DOHH2 (cell line): ENCODE measurements around the gene SELENOP.

Experiments used
- H3F3A ChIP-seq: fragments of 200-600 bp; sonication (generic), shearing (Covaris generic); 2 replicates; pipeline ENCODE4 v1.6.0; 2016; ENCODE audit warnings: antibody characterized with exemption, mild to moderate bottlenecking; ENCODE audit not compliant: control insufficient read depth, insufficient read depth
- H3K27ac ChIP-seq: fragments of 200-600 bp; sonication (generic); 2 replicates; pipeline ENCODE4 v1.5.1; 2014; ENCODE audit warnings: low read depth, mild to moderate bottlenecking, low read length, moderate library complexity
- H3K27me3 ChIP-seq: fragments of 200-600 bp; sonication (generic); 2 replicates; pipeline ENCODE4 v1.6.1; 2014; ENCODE audit warnings: mild to moderate bottlenecking, low read length, mixed read lengths; ENCODE audit not compliant: control insufficient read depth
- H3K36me3 ChIP-seq: fragments of 200-600 bp; sonication (generic); 2 replicates; pipeline ENCODE4 v1.6.1; 2014; ENCODE audit warnings: mild to moderate bottlenecking, low read length, moderate library complexity, mixed read lengths; ENCODE audit not compliant: control insufficient read depth
- H3K4me1 ChIP-seq: fragments of 200-600 bp; sonication (generic); 2 replicates; pipeline ENCODE4 v1.6.1; 2014; ENCODE audit warnings: mild to moderate bottlenecking, low read length, mixed read lengths; ENCODE audit not compliant: control insufficient read depth
- H3K4me2 ChIP-seq: fragments of 200-600 bp; sonication (generic); 2 replicates; pipeline ENCODE4 v1.6.0; 2014; ENCODE audit warnings: mild to moderate bottlenecking, low read length, moderate library complexity
- H3K4me3 ChIP-seq: fragments of 200-600 bp; sonication (generic); 2 replicates; pipeline ENCODE4 v1.5.1; 2014; ENCODE audit warnings: mild to moderate bottlenecking, low read length, mixed read lengths
- H3K79me2 ChIP-seq: fragments of 200-600 bp; sonication (generic); 2 replicates; pipeline ENCODE4 v1.6.1; 2014; ENCODE audit warnings: mild to moderate bottlenecking, low read length, mixed read lengths; ENCODE audit not compliant: control insufficient read depth
- H3K9me2 ChIP-seq: fragments of 200-600 bp; sonication (generic); replicated peaks from 2 replicates; pipeline ENCODE4 v1.6.1; 2014; ENCODE audit warnings: mild to moderate bottlenecking, low read length, mixed read lengths; ENCODE audit not compliant: control insufficient read depth
- H3K9me3 ChIP-seq: fragments of 200-600 bp; sonication (generic); 2 replicates; pipeline ENCODE4 v1.6.1; 2014; ENCODE audit warnings: antibody characterized with exemption, low read length, mixed read lengths; ENCODE audit not compliant: control insufficient read depth, insufficient read depth
- H4K20me1 ChIP-seq: fragments of 200-600 bp; sonication (generic); 2 replicates; pipeline ENCODE4 v1.6.0; 2014; ENCODE audit warnings: low read depth, mild to moderate bottlenecking, antibody characterized with exemption, low read length, moderate library complexity; ENCODE audit not compliant: control insufficient read depth, insufficient read depth
- CTCF ChIP-seq: fragments of 200-600 bp; sonication (generic); IDR thresholded peaks from one replicate; pipeline ENCODE4 v1.5.1; 2014; ENCODE audit warnings: antibody characterized with exemption, mild to moderate bottlenecking, low read depth, low read length; ENCODE audit not compliant: poor library complexity, severe bottlenecking
- EZH2phosphoT487 ChIP-seq: fragments of 200-600 bp; sonication (generic); IDR thresholded peaks from 2 replicates; pipeline ENCODE4 v1.6.1; 2017; ENCODE audit warnings: borderline replicate concordance, mild to moderate bottlenecking, antibody characterized with exemption, low read length, moderate library complexity, mixed read lengths

The SELENOP gene

GRCh38 chr5:42812620-42813019, 928 bp upstream of the SELENOP start:
- Histone ChIP-seq H3K4me2 (no peak overlapping the region), H3K27me3 (no peaks in the 10 kb centered on the region), H3K9me3 (no peaks in the 10 kb centered on the region), H3K79me2 (no peaks in the 10 kb centered on the region), H3K4me1 (no peaks in the 10 kb centered on the region), H3K4me3 (no peak overlapping the region), H3F3A (no peaks in the 10 kb centered on the region), H3K36me3 (no peaks in the 10 kb centered on the region), H3K9me2 (no peaks in the 10 kb centered on the region), H3K27ac (no peak overlapping the region), H4K20me1 (no peaks in the 10 kb centered on the region)
- no peak for TF ChIP-seq EZH2phosphoT487
- no peak for TF ChIP-seq CTCF

- Histone ChIP-seq H3K36me3 (no peaks in the 10 kb centered on the region), H4K20me1 (no peaks in the 10 kb centered on the region), H3K4me3 (no peak overlapping the region), H3K9me2 (no peaks in the 10 kb centered on the region), H3K4me1 (no peaks in the 10 kb centered on the region), H3K4me2 (no peak overlapping the region), H3K27me3 (no peaks in the 10 kb centered on the region), H3K79me2 (no peaks in the 10 kb centered on the region), H3K27ac (no peak overlapping the region), H3F3A (no peaks in the 10 kb centered on the region), H3K9me3 (no peaks in the 10 kb centered on the region)
- TF ChIP-seq CTCF (no peak), EZH2phosphoT487 (no peak)
Observed at GRCh38 chr5:42810834-42811590, 680 bp downstream of the SELENOP start.

GRCh38 chr5:42808888-42809611, 2.6 kb downstream of the SELENOP start:
- no peaks in the 10 kb centered on the region for H3K4me1 ChIP-seq
- H3K9me2 ChIP-seq = no peaks in the 10 kb centered on the region
- no peaks in the 10 kb centered on the region for H3K9me3 ChIP-seq
- H3K79me2 ChIP-seq = no peaks in the 10 kb centered on the region
- TF ChIP-seq EZH2phosphoT487 = no peak
- no peak overlapping the region for H3K4me2 ChIP-seq
- H3K27me3 ChIP-seq = no peaks in the 10 kb centered on the region
- no peaks in the 10 kb centered on the region for H4K20me1 ChIP-seq
- H3F3A ChIP-seq = no peaks in the 10 kb centered on the region
- no peak overlapping the region for H3K27ac ChIP-seq
- H3K4me3 ChIP-seq = no peak overlapping the region
- no peaks in the 10 kb centered on the region for H3K36me3 ChIP-seq
